ENCODE data around the gene NDUFS6. TPM values are rescaled to one million over a fixed set of nuclear protein-coding genes. Genes with fewer than 3 reads are reported as not detected.

Gene NDUFS6
- total RNA-seq, 6 donors from 2014 or later, result 22.9 to 64.6 (median 39.3) TPM

DNA sequence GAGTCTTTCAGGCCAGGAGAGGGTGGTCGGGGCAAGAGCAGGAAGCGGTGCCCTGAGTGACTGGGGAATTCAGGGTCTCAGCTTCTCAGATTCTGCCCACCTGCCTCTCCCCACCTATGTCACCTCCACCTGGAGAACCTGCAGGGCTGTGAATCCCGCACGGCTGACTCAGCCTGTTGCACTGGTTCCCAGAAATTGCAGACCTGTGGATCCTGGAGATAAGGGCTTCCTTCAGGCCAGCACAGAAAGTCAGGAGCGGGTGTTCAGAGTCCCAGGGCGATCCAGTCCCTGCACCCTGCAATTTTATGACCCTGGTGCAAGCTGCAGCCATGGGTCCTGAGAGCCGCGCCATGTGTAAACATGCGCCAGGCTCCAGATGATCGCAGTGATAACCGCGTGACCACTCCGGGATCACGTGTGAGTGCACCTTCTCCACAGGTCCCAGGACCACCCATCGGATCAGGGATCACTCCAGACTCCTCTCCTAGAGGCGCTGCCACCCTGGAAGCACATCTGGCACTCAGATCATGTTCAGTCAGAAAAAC lies 63.8 kb downstream of the NDUFS6 start:
- Histone ChIP-seq H3K4me3 (no peak overlapping the region), H3K27me3 (peaks cover 0 to 4% (median 0%) of the 10 kb centered on the region in 4 donors), H3K27ac (no peak overlapping the region), H3K9me3 (no peaks in the 10 kb centered on the region), H3K36me3 (no peaks in the 10 kb centered on the region), H3K4me1 (no peaks in the 10 kb centered on the region)
- TF ChIP-seq POLR2AphosphoS5 (IDR thresholded peaks at IDR 0.05) (no peak), POLR2A (IDR thresholded peaks at IDR 0.05) (no peak), EP300 (IDR thresholded peaks at IDR 0.05) (no peak)
- TF ChIP-seq, protein P1, sequence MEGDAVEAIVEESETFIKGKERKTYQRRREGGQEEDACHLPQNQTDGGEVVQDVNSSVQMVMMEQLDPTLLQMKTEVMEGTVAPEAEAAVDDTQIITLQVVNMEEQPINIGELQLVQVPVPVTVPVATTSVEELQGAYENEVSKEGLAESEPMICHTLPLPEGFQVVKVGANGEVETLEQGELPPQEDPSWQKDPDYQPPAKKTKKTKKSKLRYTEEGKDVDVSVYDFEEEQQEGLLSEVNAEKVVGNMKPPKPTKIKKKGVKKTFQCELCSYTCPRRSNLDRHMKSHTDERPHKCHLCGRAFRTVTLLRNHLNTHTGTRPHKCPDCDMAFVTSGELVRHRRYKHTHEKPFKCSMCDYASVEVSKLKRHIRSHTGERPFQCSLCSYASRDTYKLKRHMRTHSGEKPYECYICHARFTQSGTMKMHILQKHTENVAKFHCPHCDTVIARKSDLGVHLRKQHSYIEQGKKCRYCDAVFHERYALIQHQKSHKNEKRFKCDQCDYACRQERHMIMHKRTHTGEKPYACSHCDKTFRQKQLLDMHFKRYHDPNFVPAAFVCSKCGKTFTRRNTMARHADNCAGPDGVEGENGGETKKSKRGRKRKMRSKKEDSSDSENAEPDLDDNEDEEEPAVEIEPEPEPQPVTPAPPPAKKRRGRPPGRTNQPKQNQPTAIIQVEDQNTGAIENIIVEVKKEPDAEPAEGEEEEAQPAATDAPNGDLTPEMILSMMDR (IDR thresholded peaks at IDR 0.05), result no peak
- ATAC-seq (ENCODE audit: low FRiP score in 2 of 2) (no peak), DNase-seq (peak in 1 of 2 donors; percentile 12)
- WGBS, 2 donors, result 80 to 81% methylated on average over 12 to 16 of the region's 16 CpGs

DNA sequence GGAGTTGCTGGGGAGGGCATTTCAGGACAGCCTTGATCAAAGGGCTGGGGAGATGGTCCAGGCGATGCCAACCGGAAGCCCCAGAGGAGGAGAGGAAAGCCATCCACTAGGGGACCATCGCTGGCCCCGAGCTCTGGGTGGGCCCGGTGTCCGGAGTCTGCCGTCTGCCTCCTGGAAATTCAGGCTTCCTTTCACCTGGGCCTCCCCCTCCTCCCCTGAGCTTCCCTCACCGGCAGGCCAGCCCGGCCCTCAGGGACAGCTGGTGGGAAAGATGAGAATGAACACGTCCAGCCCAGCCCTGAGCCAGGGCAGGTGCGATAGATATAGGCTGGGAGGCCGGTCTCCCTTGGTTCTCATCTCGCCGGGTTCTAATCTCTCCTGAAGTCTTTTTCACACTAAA lies 64.3 kb downstream of the NDUFS6 start:
- Histone ChIP-seq H3K27me3 (peaks cover 0 to 4% (median 0%) of the 10 kb centered on the region in 4 donors), H3K36me3 (no peaks in the 10 kb centered on the region), H3K9me3 (no peaks in the 10 kb centered on the region), H3K4me3 (no peak overlapping the region), H3K27ac (no peak overlapping the region), H3K4me1 (no peaks in the 10 kb centered on the region)
- TF ChIP-seq POLR2AphosphoS5 (IDR thresholded peaks at IDR 0.05) (no peak), EP300 (IDR thresholded peaks at IDR 0.05) (no peak), POLR2A (IDR thresholded peaks at IDR 0.05) (no peak)
- TF ChIP-seq, protein P1 (IDR thresholded peaks at IDR 0.05), result no peak
- ATAC-seq (ENCODE audit: low FRiP score in 2 of 2) (no peak), DNase-seq (peak in 1 of 2 donors; percentile 58)
- WGBS, 2 donors, result 62 to 63% methylated on average over 8 to 14 of the region's 14 CpGs

Other genes starting within 250 kb of the NDUFS6 start
- 10 to 100 TPM; 10.5 to 30.4 (median 21.5) TPM for gene MRPL36, start 1.6 kb upstream of the NDUFS6 start, total RNA-seq
- 1 to 10 TPM in 1 of 6 donors, not detected in 5; 1.7 TPM for gene IRX4, start 81.5 kb downstream of the NDUFS6 start, total RNA-seq

Measured in upper lobe of left lung (tissue), 6 donors.